Activated B cell treated with CpG ODN at 0.5 μM for 24 hours (primary cell): ENCODE data around the gene KRT23. TPM values are rescaled to one million over a fixed set of nuclear protein-coding genes. Genes with fewer than 3 reads are reported as not detected.

ENCODE experiments used
- ATAC-seq: fragments of 200-7000 bp; cut with Tn5 transposase; one replicate; pipeline ENCODE4 v1.10.0; 2021; ENCODE audit warnings: low read depth, mild to moderate bottlenecking, moderate library complexity
- CTCF ChIA-PET: fragments of 350-600 bp; sonication (Branson Sonifier 250); formaldehyde crosslinking; loops from one replicate; lab custom pipeline; 2021; ENCODE audit warnings: antibody characterized with exemption; lab: Charles Lee
- POLR2A ChIA-PET: fragments of 350-600 bp; sonication (Branson Sonifier 250); formaldehyde crosslinking; loops from one replicate; lab custom pipeline; 2021; ENCODE audit warnings: antibody characterized with exemption; lab: Charles Lee
- DNase-seq: peaks from one replicate; pipeline ENCODE4 v3.0.0; 2022
- H3K27ac Mint-ChIP-seq: one replicate; pipeline ENCODE4 v1.8.0; 2020; ENCODE audit warnings: mixed read lengths
- H3K27me3 Mint-ChIP-seq: one replicate; pipeline ENCODE4 v1.8.0; 2021; ENCODE audit warnings: mixed read lengths
- H3K36me3 Mint-ChIP-seq: one replicate; pipeline ENCODE4 v1.8.0; 2021; ENCODE audit warnings: low read depth, mixed read lengths
- H3K4me1 Mint-ChIP-seq: one replicate; pipeline ENCODE4 v1.8.0; 2021; ENCODE audit warnings: mixed read lengths
- H3K4me3 Mint-ChIP-seq: one replicate; pipeline ENCODE4 v1.8.0; 2020; ENCODE audit warnings: mild to moderate bottlenecking, mixed read lengths
- H3K9me3 Mint-ChIP-seq: one replicate; pipeline ENCODE4 v1.8.0; 2020; ENCODE audit warnings: mixed read lengths
- intact Hi-C: fragments of 100-400 bp; cut with micrococcal nuclease; formaldehyde crosslinking; loops from one replicate; pipeline ENCODE4 v1.15.1; 2024
- total RNA-seq: library from RNA; stranded (reverse); gene quantifications from 2 replicates; pipeline ENCODE4 v1.2.3, GENCODE V29; 2022
- TF ChIP-seq, protein P1 (sequence below): fragments of 200-600 bp; IDR thresholded peaks from one replicate; pipeline ENCODE4 v1.8.0; 2022; ENCODE audit warnings: antibody characterized with exemption, mild to moderate bottlenecking

KRT23 gene
- total RNA-seq, 1 donor from 2014 or later = not detected

DNA sequence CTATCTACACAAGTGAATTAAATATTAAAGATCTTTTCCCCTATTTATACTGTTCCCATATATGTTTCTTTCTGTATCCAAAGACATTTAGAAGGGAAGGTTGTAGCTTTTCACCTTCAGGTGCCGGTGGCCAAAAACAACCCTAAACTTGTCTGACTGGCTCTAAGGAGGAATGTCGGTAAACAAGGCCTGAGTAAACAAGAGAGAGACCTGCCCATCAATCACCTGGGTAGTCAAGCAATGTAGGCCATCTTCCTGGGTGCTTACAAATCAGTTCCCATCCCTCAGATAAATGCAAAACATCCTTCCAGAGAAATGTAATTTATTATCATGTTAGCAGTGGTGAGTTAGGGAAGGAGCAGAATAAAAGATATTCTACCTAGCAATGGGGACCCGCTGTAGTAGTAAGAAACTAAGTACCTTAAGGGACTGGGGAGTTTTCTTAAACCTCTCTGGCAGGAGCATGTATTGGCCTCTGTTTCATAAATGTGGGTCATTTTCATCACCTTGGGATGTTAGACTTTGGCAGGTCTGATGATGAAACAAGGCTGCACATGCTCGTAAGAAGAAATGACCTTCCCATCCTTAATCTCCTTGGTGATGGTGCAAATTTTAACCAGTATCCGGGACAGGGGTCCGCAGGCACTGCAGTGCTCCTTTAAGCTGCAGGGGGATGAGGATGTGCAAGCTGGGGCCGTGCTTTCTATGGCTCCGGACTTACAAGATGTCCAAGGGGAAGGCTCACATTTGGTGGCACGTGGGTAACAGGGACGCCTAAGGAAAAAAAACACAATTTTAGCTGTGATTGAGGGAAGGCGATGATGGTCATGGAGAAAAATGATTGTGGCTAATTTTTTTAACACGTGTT is 20.9 kb upstream of the KRT23 start:
- DNase-seq (no peak), ATAC-seq (no peak)
- Mint-ChIP-seq H3K27ac (no peak overlapping the region), H3K36me3 (no peaks in the 10 kb centered on the region), H3K4me3 (no peak overlapping the region), H3K4me1 (no peaks in the 10 kb centered on the region), H3K27me3 (peaks cover 16% of the 10 kb centered on the region), H3K9me3 (no peaks in the 10 kb centered on the region)
- intact Hi-C loops = no loop called here
- CTCF ChIA-PET = no interaction called here
- POLR2A ChIA-PET = no interaction called here
- TF ChIP-seq, protein P1, sequence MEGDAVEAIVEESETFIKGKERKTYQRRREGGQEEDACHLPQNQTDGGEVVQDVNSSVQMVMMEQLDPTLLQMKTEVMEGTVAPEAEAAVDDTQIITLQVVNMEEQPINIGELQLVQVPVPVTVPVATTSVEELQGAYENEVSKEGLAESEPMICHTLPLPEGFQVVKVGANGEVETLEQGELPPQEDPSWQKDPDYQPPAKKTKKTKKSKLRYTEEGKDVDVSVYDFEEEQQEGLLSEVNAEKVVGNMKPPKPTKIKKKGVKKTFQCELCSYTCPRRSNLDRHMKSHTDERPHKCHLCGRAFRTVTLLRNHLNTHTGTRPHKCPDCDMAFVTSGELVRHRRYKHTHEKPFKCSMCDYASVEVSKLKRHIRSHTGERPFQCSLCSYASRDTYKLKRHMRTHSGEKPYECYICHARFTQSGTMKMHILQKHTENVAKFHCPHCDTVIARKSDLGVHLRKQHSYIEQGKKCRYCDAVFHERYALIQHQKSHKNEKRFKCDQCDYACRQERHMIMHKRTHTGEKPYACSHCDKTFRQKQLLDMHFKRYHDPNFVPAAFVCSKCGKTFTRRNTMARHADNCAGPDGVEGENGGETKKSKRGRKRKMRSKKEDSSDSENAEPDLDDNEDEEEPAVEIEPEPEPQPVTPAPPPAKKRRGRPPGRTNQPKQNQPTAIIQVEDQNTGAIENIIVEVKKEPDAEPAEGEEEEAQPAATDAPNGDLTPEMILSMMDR = no peak

GRCh38 chr17:40956401-40957254 is 19.2 kb upstream of the KRT23 start:
- Mint-ChIP-seq H3K27ac (no peak overlapping the region), H3K9me3 (no peaks in the 10 kb centered on the region), H3K4me1 (no peaks in the 10 kb centered on the region), H3K4me3 (no peak overlapping the region), H3K36me3 (no peaks in the 10 kb centered on the region), H3K27me3 (peaks cover 11% of the 10 kb centered on the region)
- ChIA-PET CTCF (no interaction called here), POLR2A (no interaction called here)
- intact Hi-C loops = no loop called here
- ATAC-seq = no peak
- no peak for DNase-seq
- TF ChIP-seq, protein P1 = no peak

DNA sequence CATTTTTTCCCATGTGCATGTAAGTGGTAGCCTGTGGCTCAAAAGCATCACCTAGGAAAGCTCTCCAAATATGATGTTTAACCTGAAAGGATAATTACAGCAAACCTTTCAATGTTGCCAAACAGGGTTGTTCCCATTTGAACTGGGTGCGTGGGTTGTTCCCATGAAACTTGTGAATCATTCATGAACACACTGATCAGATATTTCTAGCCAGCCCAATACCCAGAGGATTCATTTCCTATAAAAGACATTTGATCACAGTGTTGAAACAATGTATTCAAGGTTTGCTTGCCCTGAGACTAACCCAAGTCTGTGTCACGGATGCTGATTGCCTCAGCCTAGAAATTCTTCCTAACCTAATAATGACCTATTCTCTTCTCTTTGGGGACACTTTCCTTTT is 16.4 kb upstream of the KRT23 start:
- CTCF ChIA-PET = no interaction called here

DNA sequence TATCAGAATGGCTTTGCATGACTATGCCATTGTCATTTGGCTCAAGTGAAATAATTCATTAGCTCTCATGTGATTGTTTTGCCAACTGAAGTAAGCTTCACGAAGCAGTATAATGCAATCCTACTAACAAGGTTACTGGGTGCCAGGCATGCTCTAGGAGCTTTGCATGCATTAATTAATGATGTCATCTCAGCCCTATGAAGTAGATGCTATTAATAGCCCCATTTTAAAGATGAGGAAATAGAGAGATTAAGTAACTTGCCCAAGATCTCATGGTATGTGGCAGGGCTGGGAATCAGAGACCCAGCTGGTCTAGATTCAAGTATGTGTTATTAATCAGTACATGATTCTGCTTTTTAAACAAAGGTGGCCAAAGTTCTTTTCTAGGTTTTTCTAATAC is 15.2 kb upstream of the KRT23 start:
- ChIA-PET POLR2A (no interaction called here), CTCF (no interaction called here)
- intact Hi-C loops = no loop called here
- H3K4me3 Mint-ChIP-seq = no peak overlapping the region
- ATAC-seq (no peak), DNase-seq (no peak)
- no peaks in the 10 kb centered on the region for H3K9me3 Mint-ChIP-seq
- no peaks in the 10 kb centered on the region for H3K36me3 Mint-ChIP-seq
- TF ChIP-seq, protein P1 = no peak
- peaks cover 29% of the 10 kb centered on the region for H3K27me3 Mint-ChIP-seq
- no peak overlapping the region for H3K27ac Mint-ChIP-seq
- H3K4me1 Mint-ChIP-seq = no peaks in the 10 kb centered on the region

More for the DNA sequence above, 16.4 kb upstream of the KRT23 start:
- Mint-ChIP-seq H3K4me3 (no peak overlapping the region), H3K27me3 (peaks cover 28% of the 10 kb centered on the region), H3K36me3 (no peaks in the 10 kb centered on the region), H3K27ac (no peak overlapping the region), H3K9me3 (no peaks in the 10 kb centered on the region), H3K4me1 (no peaks in the 10 kb centered on the region)
- POLR2A ChIA-PET = no interaction called here
- no peak for DNase-seq
- TF ChIP-seq, protein P1 = no peak
- no peak for ATAC-seq
- intact Hi-C loops = no loop called here

DNA sequence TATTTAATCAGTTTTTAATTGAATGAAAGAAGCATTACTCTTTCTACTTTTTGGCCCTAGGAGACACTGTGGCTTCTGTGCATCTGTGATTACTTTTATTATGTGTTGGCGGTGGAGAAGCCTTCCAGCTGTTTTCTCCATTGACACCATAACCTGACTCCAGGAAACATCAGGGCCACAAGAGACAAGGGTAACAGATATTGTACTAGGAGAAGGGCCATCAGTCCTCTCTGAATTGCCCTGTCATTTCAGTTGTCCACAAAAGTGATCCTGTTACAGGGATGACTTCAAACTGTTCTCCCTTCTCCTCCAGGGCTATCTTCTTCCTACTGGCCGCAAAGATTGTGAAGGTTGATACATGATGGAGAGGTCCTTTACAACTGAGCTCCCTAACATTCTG is 14.7 kb upstream of the KRT23 start:
- no peak overlapping the region for H3K27ac Mint-ChIP-seq
- no peak overlapping the region for H3K4me3 Mint-ChIP-seq
- H3K4me1 Mint-ChIP-seq = no peaks in the 10 kb centered on the region
- intact Hi-C loops = no loop called here
- ATAC-seq (no peak), DNase-seq (no peak)
- CTCF ChIA-PET = no interaction called here
- no peaks in the 10 kb centered on the region for H3K36me3 Mint-ChIP-seq
- H3K9me3 Mint-ChIP-seq = no peaks in the 10 kb centered on the region
- TF ChIP-seq, protein P1 = no peak
- POLR2A ChIA-PET = no interaction called here
- H3K27me3 Mint-ChIP-seq = peaks cover 32% of the 10 kb centered on the region
